ENCODE data around the gene TREML4. TPM values are rescaled to one million over a fixed set of nuclear protein-coding genes. Genes with fewer than 3 reads are reported as not detected.

The TREML4 gene
- total RNA-seq, 2 donors from 2014 or later, result not detected

- DNase-seq (ENCODE audit: low spot score) (no peak), ATAC-seq (ENCODE audit: insufficient number of reproducible peaks, low FRiP score, low read depth) (no peak)
- no peak overlapping the region for H3K27ac ChIP-seq
Observed at GRCh38 chr6:41258196-41258493, 30.0 kb downstream of the TREML4 start.

GRCh38 chr6:41262401-41262800 is 34.3 kb downstream of the TREML4 start:
- no peak for ATAC-seq (ENCODE audit: insufficient number of reproducible peaks, low FRiP score, low read depth)
- Histone ChIP-seq H3K27me3 (replicated peaks; ENCODE audit: insufficient read depth) (no peaks in the 10 kb centered on the region), H3K36me3 (no peaks in the 10 kb centered on the region)

More at GRCh38 chr6:41258196-41258493, 30.0 kb downstream of the TREML4 start:
- H3K4me3 ChIP-seq, result no peak overlapping the region
- TF ChIP-seq CTCF (IDR thresholded peaks at IDR 0.05), result no peak
- H3K36me3 ChIP-seq, result no peaks in the 10 kb centered on the region
- H3K9me3 ChIP-seq, result peaks cover 11% of the 10 kb centered on the region
- H3K27me3 ChIP-seq (replicated peaks; ENCODE audit: insufficient read depth), result no peaks in the 10 kb centered on the region
- no peaks in the 10 kb centered on the region for H3K4me1 ChIP-seq (ENCODE audit: control insufficient read depth in 1 of 2, low read depth in 2 of 2)

GRCh38 chr6:41263267-41263666 is 35.1 kb downstream of the TREML4 start:
- H3K36me3 ChIP-seq, result no peaks in the 10 kb centered on the region
- peaks cover 11% of the 10 kb centered on the region for H3K9me3 ChIP-seq
- DNase-seq (ENCODE audit: low spot score), result no peak
- no peak overlapping the region for H3K4me3 ChIP-seq
- no peak for ATAC-seq (ENCODE audit: insufficient number of reproducible peaks, low FRiP score, low read depth)
- no peak for TF ChIP-seq CTCF (IDR thresholded peaks at IDR 0.05)
- no peaks in the 10 kb centered on the region for H3K27me3 ChIP-seq (replicated peaks; ENCODE audit: insufficient read depth)
- H3K4me1 ChIP-seq (ENCODE audit: control insufficient read depth in 1 of 2, low read depth in 2 of 2), result no peaks in the 10 kb centered on the region
- H3K27ac ChIP-seq, result no peak overlapping the region

More at GRCh38 chr6:41262401-41262800, 34.3 kb downstream of the TREML4 start:
- Histone ChIP-seq H3K4me1 (ENCODE audit: control insufficient read depth in 1 of 2, low read depth in 2 of 2) (no peaks in the 10 kb centered on the region), H3K4me3 (no peak overlapping the region), H3K9me3 (peaks cover 11% of the 10 kb centered on the region), H3K27ac (no peak overlapping the region)
- no peak for DNase-seq (ENCODE audit: low spot score)
- TF ChIP-seq CTCF (IDR thresholded peaks at IDR 0.05), result no peak

- H3K4me3 ChIP-seq, result no peak overlapping the region
- no peaks in the 10 kb centered on the region for H3K4me1 ChIP-seq (ENCODE audit: control insufficient read depth in 1 of 2, low read depth in 2 of 2)
- DNase-seq (ENCODE audit: low spot score), result no peak
- ATAC-seq (ENCODE audit: insufficient number of reproducible peaks, low FRiP score, low read depth), result no peak
- H3K9me3 ChIP-seq, result peaks cover 6% of the 10 kb centered on the region
- no peak for TF ChIP-seq CTCF (IDR thresholded peaks at IDR 0.05)
- H3K27me3 ChIP-seq (replicated peaks; ENCODE audit: insufficient read depth), result no peaks in the 10 kb centered on the region
- no peaks in the 10 kb centered on the region for H3K36me3 ChIP-seq
- H3K27ac ChIP-seq, result no peak overlapping the region
Observed at GRCh38 chr6:41266541-41266940, 38.4 kb downstream of the TREML4 start.

- H3K27me3 ChIP-seq (replicated peaks; ENCODE audit: insufficient read depth), result no peaks in the 10 kb centered on the region
- no peak overlapping the region for H3K27ac ChIP-seq
- TF ChIP-seq CTCF (IDR thresholded peaks at IDR 0.05), result no peak
- no peaks in the 10 kb centered on the region for H3K4me1 ChIP-seq (ENCODE audit: control insufficient read depth in 1 of 2, low read depth in 2 of 2)
- ATAC-seq (ENCODE audit: insufficient number of reproducible peaks, low FRiP score, low read depth) (no peak), DNase-seq (ENCODE audit: low spot score) (no peak)
- no peaks in the 10 kb centered on the region for H3K9me3 ChIP-seq
- H3K36me3 ChIP-seq, result no peaks in the 10 kb centered on the region
- H3K4me3 ChIP-seq, result no peak overlapping the region
Observed at GRCh38 chr6:41268478-41268877, 40.3 kb downstream of the TREML4 start.

All from thoracic aorta (tissue), 2 donors.